ENCODE measurements around the gene SP140.
"Not testable (repeated sequence)": the region's sequence is repeated elsewhere in the genome, so short reads cannot be mapped to it uniquely, and the experiment has no call there.

Gene SP140

GRCh38 chr2:230226051-230226551, 565 bp downstream of the SP140 start:
- no peak for DNase-seq

DNA sequence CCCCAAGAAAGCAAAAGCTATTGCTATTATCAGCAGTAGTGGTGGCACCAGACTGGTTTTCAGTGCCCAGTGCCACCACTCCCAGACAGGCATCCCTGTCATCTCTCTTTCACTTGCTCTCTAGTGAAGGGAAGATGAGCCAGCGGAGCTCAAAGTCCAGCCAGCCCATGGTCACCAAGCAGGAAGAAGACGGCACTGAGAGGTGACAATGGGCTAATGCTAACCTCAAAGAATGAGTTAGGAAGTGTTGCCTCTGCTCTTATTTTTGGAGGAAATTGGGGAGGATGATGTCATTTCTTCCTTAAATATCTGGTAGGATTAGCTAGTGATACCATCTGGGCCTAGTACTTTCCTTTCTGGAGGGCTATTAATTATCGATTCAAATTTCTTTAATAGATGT, 1.7 kb downstream of the SP140 start:
- DNase-seq = no peak

DNA sequence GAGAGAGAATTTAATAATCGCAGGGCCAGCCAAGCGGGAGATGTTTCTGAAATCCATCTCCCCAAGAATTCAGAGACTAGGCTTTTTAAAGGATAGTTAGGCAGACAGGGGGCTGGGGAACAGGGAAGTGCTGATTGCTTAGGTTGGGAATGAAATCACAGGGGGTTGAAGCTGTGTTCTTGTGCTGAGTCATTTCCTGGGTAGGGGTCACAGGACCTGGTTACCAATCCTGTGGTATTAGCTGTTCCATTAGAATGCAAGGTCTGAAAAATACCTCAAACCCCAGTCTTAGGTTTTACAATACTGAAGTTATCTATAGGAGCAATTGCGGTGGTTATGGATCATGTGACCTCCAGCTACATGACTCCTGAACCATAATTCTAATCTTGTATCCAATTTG, 4.6 kb downstream of the SP140 start:
- no peak for DNase-seq

DNA sequence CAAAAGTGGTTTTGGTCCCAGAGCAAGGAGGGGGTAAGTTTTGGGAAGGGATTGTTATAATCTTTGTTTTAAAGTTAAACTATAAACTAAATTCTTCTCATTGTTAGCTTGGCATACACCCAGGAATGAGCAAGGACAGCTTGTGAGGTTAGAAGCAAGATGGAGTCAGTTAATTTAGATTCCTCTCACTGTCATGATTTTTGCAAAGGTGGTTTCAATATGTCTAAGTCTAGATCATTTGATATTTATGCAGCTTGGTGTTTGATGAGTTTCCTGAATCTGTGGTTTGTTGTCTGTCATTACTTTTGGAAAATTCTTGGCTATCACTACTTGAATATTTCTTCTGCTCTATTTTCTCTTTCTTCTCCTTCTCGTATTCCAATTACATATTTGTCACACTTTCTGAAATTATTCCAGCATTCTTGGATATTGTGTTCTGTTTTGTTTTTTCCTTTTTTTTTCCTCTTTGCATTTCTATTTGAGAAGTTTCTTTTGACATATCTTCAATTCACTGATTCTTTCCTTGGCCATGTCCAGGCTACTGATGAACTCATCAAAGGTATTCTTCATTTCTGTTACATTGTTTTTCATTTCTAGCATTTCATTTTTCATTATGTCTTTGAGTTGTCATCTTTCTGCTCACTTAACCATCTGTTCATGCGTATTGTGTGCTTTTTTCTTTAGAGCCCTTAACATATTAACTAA, 5.1 kb downstream of the SP140 start:
- no peak for DNase-seq

GRCh38 chr2:230231251-230231650, 5.7 kb downstream of the SP140 start:
- DNase-seq = no peak

DNA sequence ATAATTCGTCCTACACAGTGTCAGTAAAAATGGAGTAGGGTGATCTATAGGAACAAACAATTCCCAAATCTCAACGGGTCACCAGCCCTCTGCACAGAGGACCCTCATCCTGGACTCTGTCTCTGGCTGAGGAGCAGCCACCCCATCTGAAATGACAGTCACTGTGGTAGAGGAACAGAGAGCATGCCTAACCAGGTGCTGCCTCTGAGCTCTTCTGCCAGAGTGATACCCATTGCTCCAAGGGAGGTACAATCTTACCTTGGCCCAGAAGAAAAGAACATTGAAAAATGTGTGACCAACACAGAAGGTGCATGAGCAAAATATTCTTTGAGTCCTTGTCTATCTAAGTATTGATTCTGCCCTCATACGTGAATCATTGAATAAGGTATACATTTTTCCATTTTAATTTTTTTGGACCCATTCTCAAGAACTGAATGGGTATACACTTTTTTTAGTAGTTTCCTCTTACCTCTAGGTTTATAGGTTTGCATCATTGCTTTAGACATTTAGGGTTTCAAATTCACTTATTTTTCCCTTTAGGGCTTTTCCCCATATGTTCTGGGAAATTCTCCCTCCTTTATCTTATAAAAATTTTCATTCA, 8.7 kb downstream of the SP140 start:
- DNase-seq = no peak

- no peak for DNase-seq
These were observed 9.3 kb downstream of the SP140 start for GRCh38 chr2:230234845-230235244.

GRCh38 chr2:230244211-230244610, 18.7 kb downstream of the SP140 start:
- no peak for DNase-seq

- DNase-seq = no peak
These were observed 20.7 kb downstream of the SP140 start for GRCh38 chr2:230246206-230246605.

- no peak for DNase-seq
These were observed 24.7 kb downstream of the SP140 start for GRCh38 chr2:230250231-230250630.

DNA sequence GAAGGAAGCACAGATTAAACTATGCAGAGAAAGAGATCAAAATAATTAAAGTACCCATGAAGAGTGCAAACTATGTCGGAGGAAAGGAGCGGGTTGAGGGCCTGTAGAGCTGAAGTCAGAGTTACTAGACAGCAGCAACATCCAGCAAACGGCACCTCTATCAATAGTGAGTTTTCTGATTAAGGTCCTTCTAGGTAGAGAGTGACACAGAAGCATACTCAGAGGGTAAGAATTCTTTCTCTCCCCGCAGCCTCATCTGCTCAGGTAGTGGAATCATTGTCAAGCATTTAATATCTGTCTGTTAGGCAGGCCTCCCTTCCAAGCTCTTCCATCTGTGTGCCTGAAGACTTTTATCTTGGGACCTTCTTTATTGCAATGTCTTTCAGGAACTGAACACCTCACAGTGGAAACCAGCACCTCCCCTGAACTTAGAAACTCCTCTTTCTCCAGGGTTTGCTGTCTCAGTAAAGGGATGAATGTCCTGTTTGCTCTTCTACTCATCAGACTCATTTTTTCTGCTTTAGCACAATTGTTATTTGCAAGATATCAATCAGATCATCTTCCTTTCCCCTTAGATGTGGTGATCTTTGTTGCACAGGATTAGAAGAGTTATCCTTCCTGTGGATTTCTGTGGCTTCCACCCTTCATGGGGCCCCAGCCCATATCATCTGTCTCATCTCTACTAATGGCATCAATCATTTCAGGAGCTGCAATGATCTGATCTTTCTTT, 28.8 kb downstream of the SP140 start:
- DNase-seq = no peak

DNA sequence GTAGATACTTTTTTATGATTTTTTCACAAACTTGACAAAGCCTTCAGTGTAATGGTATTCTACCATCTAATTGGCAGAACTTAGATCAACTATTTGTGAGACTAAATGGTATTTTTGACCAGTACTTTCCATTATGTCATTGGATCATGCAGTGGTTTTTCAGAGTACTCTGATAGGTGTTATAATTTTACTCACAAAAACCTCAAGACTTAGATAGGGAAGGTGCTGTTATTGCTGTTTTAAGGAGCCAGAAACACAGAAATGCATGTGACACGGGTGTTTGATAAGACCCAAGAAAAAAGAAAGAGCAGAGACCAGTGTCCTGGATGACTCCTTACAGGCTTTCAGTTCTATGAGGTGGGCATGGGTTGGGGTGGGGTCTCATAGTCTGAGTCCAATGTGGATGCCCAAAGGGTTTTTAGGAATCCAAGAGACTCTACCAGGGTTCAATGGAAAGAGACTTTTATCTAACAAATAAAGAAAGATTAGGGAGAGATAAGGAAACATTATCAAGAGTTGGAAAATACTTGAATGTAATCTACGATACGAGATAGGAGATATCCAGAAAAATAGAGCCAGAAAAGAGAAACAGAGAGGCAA, 31.3 kb downstream of the SP140 start:
- no peak for DNase-seq

GRCh38 chr2:230258483-230258882, 32.9 kb downstream of the SP140 start:
- no peak for DNase-seq

DNA sequence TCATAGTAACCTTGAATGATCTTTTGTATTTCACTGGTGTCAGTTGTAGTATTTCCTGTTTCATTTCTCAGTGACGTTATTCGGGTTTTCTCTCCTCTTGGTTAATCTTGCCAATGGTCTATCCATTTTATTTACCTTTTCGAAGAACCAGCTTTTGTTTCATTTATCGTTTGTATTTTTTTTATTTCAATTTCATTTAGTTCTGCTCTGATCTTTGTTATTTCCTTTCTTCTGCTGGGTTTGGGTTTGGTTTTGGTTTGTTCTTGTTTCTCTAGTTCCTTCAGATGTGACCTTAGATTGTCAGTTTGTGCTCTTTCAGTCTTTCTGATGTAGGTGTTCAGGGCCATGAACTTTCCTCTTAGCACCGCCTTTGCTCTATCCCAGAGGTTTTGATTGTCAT, 36.7 kb downstream of the SP140 start:
- no peak for DNase-seq

DNA sequence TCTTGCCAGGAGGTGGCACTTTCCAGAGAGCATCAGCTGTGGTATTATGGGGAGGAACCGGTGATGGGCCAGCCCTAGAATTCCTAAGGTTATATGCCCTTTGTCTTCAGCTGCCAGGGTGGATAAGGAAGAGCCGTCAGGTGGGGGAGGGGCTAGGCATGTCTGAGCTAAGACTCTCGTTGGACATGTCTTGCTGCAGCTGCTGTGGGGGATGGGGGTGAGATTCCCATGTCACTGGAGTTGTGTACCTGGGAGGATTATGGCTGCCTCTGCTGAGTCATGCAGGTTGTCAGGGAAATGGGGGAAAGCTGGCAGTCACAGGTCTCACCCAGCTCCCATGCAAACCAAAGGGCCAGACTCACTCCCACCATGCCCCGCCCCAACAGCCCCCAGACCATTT, 39.4 kb downstream of the SP140 start:
- not testable (repeated sequence) for DNase-seq

- DNase-seq = no peak
These were observed 41.1 kb downstream of the SP140 start for GRCh38 chr2:230266638-230267037.

GRCh38 chr2:230267059-230267458, 41.5 kb downstream of the SP140 start:
- no peak for DNase-seq

DNA sequence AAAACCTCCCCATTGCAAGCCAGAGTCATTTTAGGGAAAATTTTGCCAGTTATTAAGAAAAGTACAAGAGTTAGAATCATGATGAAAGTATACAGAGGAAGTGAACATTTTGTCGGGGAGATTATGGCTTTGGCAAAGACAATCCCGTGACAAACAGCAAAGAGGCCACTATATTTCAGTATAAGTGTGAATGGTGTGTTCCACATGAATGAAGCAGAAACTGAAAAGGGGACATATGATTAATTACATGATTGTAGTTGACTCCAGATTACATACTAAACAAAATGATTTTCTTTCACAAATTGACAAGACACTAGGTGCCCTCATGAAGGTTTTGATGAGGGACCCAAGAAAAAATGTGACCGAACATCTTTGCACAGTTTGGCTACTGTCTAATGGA, 42.0 kb downstream of the SP140 start:
- no peak for DNase-seq

- DNase-seq = no peak
These were observed 43.2 kb downstream of the SP140 start for GRCh38 chr2:230268606-230269243.

- no peak for DNase-seq
These were observed 44.2 kb downstream of the SP140 start for GRCh38 chr2:230269715-230270114.

DNA sequence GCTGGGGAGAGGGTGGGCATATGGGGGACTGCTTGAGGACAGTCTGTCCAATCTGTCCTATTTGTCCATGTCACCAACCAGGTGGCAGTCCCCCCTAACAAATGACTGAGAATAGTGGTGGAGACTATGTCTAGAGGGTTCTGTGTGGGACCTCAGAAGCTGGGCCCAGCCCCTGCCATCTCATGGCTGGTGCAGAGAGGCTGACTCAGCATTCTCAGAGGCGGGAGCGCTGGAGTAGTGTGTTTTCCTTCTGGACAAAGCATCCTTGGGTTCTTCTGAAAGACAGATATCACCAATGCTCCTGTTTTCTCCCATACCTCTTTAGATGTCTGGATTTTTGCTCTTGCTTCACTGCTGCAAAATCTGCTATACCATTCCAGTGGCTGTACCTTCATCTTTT, 57.4 kb downstream of the SP140 start:
- no peak for DNase-seq

DNA sequence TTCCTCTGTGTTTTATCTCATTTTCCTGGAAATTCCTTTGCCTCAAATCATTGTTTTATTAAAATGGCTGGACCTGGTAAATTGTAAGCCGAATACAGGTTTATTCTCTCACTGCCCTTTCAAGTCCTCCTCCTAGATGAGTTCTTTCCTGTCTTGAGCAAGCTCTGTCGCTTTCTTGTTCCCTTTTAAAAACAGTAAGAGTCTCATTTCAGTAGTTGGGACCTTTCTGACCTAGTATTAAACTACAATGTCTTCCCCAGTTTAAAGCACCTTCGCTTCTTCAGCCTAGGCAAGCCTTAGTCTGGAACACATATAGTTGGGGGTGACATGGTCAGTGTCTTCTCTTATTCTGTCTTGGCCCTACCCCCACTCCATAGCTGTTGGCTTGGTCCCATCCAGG, 60.5 kb downstream of the SP140 start:
- DNase-seq = no peak

DNA sequence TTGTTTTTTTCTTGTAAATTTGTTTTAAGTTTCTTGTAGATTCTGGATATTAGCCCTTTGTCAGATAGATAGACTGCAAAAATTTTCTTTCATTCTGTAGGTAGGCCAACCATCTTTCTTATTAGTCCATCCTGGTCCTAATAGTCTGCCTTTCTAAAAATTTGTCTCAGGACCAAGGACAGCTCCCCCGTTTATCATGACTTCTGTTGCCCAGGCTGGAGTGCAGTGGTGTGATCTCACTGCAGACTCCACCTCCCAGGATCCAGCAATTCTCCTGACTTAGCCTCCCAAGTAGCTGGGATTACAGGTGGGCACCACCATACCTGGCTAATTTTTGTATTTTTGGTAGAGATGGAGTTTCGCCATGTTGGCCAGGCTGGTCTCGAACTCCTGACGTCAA, 63.8 kb downstream of the SP140 start:
- DNase-seq = not testable (repeated sequence)

Measured in amniotic stem cell (primary cell).